Central memory CD4-positive, alpha-beta T cell (primary cell): ENCODE results near the gene ANXA6.
A peak's percentile ranks its signal among the peaks of the same experiment; 100 is the strongest.

Source experiments
- DNase-seq: peaks from one replicate; pipeline ENCODE4 v3.0.0; 2022

The ANXA6 gene

GRCh38 chr5:151079838-151080612 lies 77.6 kb downstream of the ANXA6 start:
- DNase-seq, result no peak

- DNase-seq, result peak; percentile 64
These were observed 78.9 kb downstream of the ANXA6 start for GRCh38 chr5:151078490-151079262.

- DNase-seq, result no peak
These were observed 79.6 kb downstream of the ANXA6 start for GRCh38 chr5:151077967-151078366.

GRCh38 chr5:151077419-151077818 lies 80.2 kb downstream of the ANXA6 start:
- DNase-seq, result no peak

GRCh38 chr5:151076616-151077015 lies 81.0 kb downstream of the ANXA6 start:
- no peak for DNase-seq

- no peak for DNase-seq
These were observed 81.8 kb downstream of the ANXA6 start for GRCh38 chr5:151075698-151076331.

GRCh38 chr5:151074557-151074956 lies 83.0 kb downstream of the ANXA6 start:
- DNase-seq, result no peak

GRCh38 chr5:151073280-151073679 lies 84.3 kb downstream of the ANXA6 start:
- no peak for DNase-seq

- DNase-seq, result no peak
These were observed 85.0 kb downstream of the ANXA6 start for GRCh38 chr5:151072630-151073025.

- DNase-seq, result no peak
These were observed 85.5 kb downstream of the ANXA6 start for GRCh38 chr5:151071848-151072629.

- no peak for DNase-seq
These were observed 86.6 kb downstream of the ANXA6 start for GRCh38 chr5:151071021-151071420.

- no peak for DNase-seq
These were observed 87.1 kb downstream of the ANXA6 start for GRCh38 chr5:151070449-151070848.

- no peak for DNase-seq
These were observed 89.0 kb downstream of the ANXA6 start for GRCh38 chr5:151068433-151069197.

- DNase-seq, result no peak
These were observed 89.7 kb downstream of the ANXA6 start for GRCh38 chr5:151067632-151068432.

- DNase-seq, result no peak
These were observed 90.7 kb downstream of the ANXA6 start for GRCh38 chr5:151066920-151067319.

- DNase-seq, result no peak
These were observed 92.0 kb downstream of the ANXA6 start for GRCh38 chr5:151065609-151066008.

- no peak for DNase-seq
These were observed 92.6 kb downstream of the ANXA6 start for GRCh38 chr5:151064916-151065499.

- DNase-seq, result no peak
These were observed 94.2 kb downstream of the ANXA6 start for GRCh38 chr5:151063142-151063989.

GRCh38 chr5:151062405-151063141 lies 95.0 kb downstream of the ANXA6 start:
- DNase-seq, result no peak
